ENCODE results near the gene C11orf68.

DNA sequence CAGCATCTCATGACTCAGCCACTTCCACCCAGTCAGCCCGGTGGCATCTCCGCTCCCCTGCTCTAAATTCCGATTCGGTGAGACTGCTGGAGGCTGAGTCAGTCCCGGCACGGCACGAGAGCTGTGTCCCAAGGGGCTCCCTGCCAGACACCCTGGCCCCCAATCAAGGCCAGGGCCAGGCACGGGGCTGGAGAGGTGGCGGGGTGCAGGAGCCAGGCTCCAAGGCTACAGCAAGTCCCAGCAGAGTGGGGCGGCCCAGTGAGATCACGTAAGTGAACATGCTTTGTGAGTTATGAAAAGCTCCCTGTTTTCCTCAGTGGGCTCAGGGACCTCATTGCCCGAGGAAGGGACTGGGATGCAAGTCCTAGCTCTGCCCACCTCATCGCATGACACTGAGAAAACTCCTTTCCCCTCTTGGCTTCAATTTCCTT is 3.0 kb downstream of the C11orf68 start:
- TF ChIP-seq, protein P1, sequence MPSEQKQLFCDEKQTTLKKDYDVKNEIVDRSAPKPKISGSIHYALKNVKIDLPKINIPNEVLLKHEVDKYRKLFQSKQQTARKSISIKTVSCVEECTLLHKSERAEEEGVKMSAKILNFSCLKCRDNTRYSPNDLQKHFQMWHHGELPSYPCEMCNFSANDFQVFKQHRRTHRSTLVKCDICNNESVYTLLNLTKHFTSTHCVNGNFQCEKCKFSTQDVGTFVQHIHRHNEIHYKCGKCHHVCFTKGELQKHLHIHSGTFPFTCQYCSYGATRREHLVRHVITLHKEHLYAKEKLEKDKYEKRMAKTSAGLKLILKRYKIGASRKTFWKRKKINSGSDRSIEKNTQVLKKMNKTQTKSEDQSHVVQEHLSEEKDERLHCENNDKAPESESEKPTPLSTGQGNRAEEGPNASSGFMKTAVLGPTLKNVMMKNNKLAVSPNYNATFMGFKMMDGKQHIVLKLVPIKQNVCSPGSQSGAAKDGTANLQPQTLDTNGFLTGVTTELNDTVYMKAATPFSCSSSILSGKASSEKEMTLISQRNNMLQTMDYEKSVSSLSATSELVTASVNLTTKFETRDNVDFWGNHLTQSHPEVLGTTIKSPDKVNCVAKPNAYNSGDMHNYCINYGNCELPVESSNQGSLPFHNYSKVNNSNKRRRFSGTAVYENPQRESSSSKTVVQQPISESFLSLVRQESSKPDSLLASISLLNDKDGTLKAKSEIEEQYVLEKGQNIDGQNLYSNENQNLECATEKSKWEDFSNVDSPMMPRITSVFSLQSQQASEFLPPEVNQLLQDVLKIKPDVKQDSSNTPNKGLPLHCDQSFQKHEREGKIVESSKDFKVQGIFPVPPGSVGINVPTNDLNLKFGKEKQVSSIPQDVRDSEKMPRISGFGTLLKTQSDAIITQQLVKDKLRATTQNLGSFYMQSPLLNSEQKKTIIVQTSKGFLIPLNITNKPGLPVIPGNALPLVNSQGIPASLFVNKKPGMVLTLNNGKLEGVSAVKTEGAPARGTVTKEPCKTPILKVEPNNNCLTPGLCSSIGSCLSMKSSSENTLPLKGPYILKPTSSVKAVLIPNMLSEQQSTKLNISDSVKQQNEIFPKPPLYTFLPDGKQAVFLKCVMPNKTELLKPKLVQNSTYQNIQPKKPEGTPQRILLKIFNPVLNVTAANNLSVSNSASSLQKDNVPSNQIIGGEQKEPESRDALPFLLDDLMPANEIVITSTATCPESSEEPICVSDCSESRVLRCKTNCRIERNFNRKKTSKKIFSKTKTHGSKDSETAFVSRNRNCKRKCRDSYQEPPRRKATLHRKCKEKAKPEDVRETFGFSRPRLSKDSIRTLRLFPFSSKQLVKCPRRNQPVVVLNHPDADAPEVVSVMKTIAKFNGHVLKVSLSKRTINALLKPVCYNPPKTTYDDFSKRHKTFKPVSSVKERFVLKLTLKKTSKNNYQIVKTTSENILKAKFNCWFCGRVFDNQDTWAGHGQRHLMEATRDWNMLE (tag by site-specific recombination; conservative IDR thresholded peaks at IDR 0.05; ENCODE audit: low read depth), result no peak
- TF ChIP-seq TCF7L2 (IDR thresholded peaks at IDR 0.05; ENCODE audit: borderline replicate concordance, low read depth, low read length) (no peak), ZNF114 (tag by site-specific recombination; IDR thresholded peaks at IDR 0.05) (no peak), ZNF747 (tag by site-specific recombination; IDR thresholded peaks at IDR 0.05) (no peak), ZNF138 (tag by site-specific recombination; IDR thresholded peaks at IDR 0.05; ENCODE audit: borderline replicate concordance) (no peak), ZNF561 (tag by site-specific recombination; IDR thresholded peaks at IDR 0.05; ENCODE audit: borderline replicate concordance) (no peak), ZNF311 (tag by site-specific recombination; IDR thresholded peaks at IDR 0.05; ENCODE audit: borderline replicate concordance) (no peak), ZNF274 (IDR thresholded peaks at IDR 0.05; ENCODE audit: low read length) (no peak), ZNF274 (tag by site-specific recombination; IDR thresholded peaks at IDR 0.05; ENCODE audit: borderline replicate concordance) (no peak), ZEB2 (tag by site-specific recombination; IDR thresholded peaks at IDR 0.05) (peak; percentile 95), SP7 (tag by site-specific recombination; IDR thresholded peaks at IDR 0.05) (peak; percentile 85), ZNF146 (tag by site-specific recombination; IDR thresholded peaks at IDR 0.05) (no peak)
- TF ChIP-seq, protein P2, sequence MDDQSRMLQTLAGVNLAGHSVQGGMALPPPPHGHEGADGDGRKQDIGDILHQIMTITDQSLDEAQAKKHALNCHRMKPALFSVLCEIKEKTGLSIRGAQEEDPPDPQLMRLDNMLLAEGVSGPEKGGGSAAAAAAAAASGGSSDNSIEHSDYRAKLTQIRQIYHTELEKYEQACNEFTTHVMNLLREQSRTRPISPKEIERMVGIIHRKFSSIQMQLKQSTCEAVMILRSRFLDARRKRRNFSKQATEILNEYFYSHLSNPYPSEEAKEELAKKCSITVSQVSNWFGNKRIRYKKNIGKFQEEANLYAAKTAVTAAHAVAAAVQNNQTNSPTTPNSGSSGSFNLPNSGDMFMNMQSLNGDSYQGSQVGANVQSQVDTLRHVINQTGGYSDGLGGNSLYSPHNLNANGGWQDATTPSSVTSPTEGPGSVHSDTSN (CRISPR knock-in tag; IDR thresholded peaks at IDR 0.05), result no peak
- TF ChIP-seq, protein P3, sequence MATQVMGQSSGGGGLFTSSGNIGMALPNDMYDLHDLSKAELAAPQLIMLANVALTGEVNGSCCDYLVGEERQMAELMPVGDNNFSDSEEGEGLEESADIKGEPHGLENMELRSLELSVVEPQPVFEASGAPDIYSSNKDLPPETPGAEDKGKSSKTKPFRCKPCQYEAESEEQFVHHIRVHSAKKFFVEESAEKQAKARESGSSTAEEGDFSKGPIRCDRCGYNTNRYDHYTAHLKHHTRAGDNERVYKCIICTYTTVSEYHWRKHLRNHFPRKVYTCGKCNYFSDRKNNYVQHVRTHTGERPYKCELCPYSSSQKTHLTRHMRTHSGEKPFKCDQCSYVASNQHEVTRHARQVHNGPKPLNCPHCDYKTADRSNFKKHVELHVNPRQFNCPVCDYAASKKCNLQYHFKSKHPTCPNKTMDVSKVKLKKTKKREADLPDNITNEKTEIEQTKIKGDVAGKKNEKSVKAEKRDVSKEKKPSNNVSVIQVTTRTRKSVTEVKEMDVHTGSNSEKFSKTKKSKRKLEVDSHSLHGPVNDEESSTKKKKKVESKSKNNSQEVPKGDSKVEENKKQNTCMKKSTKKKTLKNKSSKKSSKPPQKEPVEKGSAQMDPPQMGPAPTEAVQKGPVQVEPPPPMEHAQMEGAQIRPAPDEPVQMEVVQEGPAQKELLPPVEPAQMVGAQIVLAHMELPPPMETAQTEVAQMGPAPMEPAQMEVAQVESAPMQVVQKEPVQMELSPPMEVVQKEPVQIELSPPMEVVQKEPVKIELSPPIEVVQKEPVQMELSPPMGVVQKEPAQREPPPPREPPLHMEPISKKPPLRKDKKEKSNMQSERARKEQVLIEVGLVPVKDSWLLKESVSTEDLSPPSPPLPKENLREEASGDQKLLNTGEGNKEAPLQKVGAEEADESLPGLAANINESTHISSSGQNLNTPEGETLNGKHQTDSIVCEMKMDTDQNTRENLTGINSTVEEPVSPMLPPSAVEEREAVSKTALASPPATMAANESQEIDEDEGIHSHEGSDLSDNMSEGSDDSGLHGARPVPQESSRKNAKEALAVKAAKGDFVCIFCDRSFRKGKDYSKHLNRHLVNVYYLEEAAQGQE (tag by site-specific recombination; IDR thresholded peaks at IDR 0.05), result no peak
- TF ChIP-seq, protein P4, sequence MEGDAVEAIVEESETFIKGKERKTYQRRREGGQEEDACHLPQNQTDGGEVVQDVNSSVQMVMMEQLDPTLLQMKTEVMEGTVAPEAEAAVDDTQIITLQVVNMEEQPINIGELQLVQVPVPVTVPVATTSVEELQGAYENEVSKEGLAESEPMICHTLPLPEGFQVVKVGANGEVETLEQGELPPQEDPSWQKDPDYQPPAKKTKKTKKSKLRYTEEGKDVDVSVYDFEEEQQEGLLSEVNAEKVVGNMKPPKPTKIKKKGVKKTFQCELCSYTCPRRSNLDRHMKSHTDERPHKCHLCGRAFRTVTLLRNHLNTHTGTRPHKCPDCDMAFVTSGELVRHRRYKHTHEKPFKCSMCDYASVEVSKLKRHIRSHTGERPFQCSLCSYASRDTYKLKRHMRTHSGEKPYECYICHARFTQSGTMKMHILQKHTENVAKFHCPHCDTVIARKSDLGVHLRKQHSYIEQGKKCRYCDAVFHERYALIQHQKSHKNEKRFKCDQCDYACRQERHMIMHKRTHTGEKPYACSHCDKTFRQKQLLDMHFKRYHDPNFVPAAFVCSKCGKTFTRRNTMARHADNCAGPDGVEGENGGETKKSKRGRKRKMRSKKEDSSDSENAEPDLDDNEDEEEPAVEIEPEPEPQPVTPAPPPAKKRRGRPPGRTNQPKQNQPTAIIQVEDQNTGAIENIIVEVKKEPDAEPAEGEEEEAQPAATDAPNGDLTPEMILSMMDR (tag by site-specific recombination; IDR thresholded peaks at IDR 0.05), result no peak

Measured in HEK293 (cell line).